H1 (cell line): Measurements from ENCODE around the gene NLRC5. TPM values are rescaled to one million over a fixed set of nuclear protein-coding genes. Genes with fewer than 3 reads are reported as not detected.

Experiments
- BCL11A ChIP-seq, 2 experiments: IDR thresholded peaks; one replicate each; pipeline ENCODE4 v1.6.1; 2011; ENCODE audit warnings: low read depth in 2 of 2, low read length in 2 of 2, mild to moderate bottlenecking in 2 of 2
- CREB1 ChIP-seq: IDR thresholded peaks from 2 replicates; pipeline ENCODE4 v1.6.1; 2012; ENCODE audit warnings: inconsistent platforms
- GTF2F1 ChIP-seq: IDR thresholded peaks from 2 replicates; pipeline ENCODE4 v1.6.1; 2012; ENCODE audit warnings: low read depth, low read length, improper control_type of control experiment, borderline replicate concordance
- JUND ChIP-seq: IDR thresholded peaks from 2 replicates; pipeline ENCODE4 v1.6.1; 2011; ENCODE audit warnings: mild to moderate bottlenecking, improper control_type of control experiment, low read length
- PHF8 ChIP-seq: fragments of 200-600 bp; sonication (generic); conservative IDR thresholded peaks from 2 replicates; pipeline ENCODE4 v1.7.1; 2012; ENCODE audit warnings: low read depth, mild to moderate bottlenecking, inconsistent platforms, low read length, moderate library complexity
- POLR2AphosphoS5 ChIP-seq: IDR thresholded peaks from 2 replicates; pipeline ENCODE4 v1.6.1; 2011; ENCODE audit warnings: low read depth, low read length
- RXRA ChIP-seq: IDR thresholded peaks from 2 replicates; pipeline ENCODE4 v1.6.1; 2011; ENCODE audit warnings: low read depth, mild to moderate bottlenecking, low read length, moderate library complexity; ENCODE audit not compliant: insufficient read depth
- SAP30 ChIP-seq: fragments of 300-600 bp; sonication (generic); IDR thresholded peaks from 2 replicates; pipeline ENCODE4 v1.7.1; 2012; ENCODE audit warnings: low read length, moderate library complexity, mild to moderate bottlenecking, inconsistent platforms; ENCODE audit not compliant: insufficient read depth, insufficient replicate concordance
- SIRT6 ChIP-seq: IDR thresholded peaks from one replicate; pipeline ENCODE4 v1.7.1; 2012; ENCODE audit warnings: low read length, inconsistent platforms
- SP2 ChIP-seq: IDR thresholded peaks from 2 replicates; pipeline ENCODE4 v1.6.1; 2012; ENCODE audit warnings: mild to moderate bottlenecking, low read length, inconsistent platforms
- SP4 ChIP-seq: IDR thresholded peaks from 2 replicates; pipeline ENCODE4 v1.6.1; 2012; ENCODE audit warnings: low read length, inconsistent platforms
- polyA plus RNA-seq, 7 experiments: library from polyadenylated mRNA; depleted of rRNA in 3 of 7; stranded (reverse) in 5 of 7; unstranded in 2 of 7; fragments of >200 nt in 5 of 7; fragments of 200-250 nt in 2 of 7; gene quantifications; 1 replicate in 5 of 7; 2 replicates in 1 of 7; 4 replicates in 1 of 7; pipeline versions ENCODE4 v1.2.1 to v1.2.3, GENCODE V29; 2011 to 2013; ENCODE audit warnings: missing spikeins in 2 of 7, mixed read lengths in 2 of 7
- total RNA-seq: library from RNA; stranded (reverse); fragmentation: NEBNext Ultra II Directional; extraction: Animal tissue kit (Norgen Biotek cat#: 25700); gene quantifications from 2 replicates; pipeline ENCODE4 v1.2.1, GENCODE V29; 2021
- TF ChIP-seq, protein P1 (sequence below): fragments of 300-600 bp; sonication (generic); IDR thresholded peaks from 2 replicates; pipeline ENCODE4 v1.7.1; 2012; ENCODE audit warnings: low read length, moderate library complexity, mild to moderate bottlenecking, inconsistent platforms; ENCODE audit not compliant: insufficient replicate concordance
- TF ChIP-seq, protein P2 (sequence below): IDR thresholded peaks from 2 replicates; pipeline ENCODE4 v1.6.1; 2012; ENCODE audit warnings: inconsistent platforms

The NLRC5 gene
- total and polyA plus RNA-seq, 2 of the 8 experiments (the other 6 are each of a cell fraction or from before 2014, with no cell fraction given) = 2.2 to 3.2 TPM

DNA sequence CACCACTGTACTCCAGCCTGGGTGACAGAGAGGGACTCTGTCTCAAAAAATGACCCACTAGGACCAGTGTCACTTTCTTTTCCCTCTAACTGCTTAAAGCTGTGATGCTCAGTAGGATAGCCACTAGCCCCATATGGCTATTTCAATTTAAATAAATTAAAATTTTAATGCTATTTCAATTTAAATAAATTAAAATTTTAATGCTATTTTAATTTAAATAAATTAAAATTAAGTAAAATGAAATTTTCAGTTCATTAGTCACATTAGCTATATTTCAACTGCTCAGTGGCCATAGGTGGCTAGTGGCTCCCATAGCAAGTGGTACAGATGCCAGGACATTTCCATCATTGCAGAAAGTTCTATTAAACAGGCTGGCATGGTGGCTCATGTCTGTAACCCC, 43.0 kb downstream of the NLRC5 start (continued):
- TF ChIP-seq, protein P1, sequence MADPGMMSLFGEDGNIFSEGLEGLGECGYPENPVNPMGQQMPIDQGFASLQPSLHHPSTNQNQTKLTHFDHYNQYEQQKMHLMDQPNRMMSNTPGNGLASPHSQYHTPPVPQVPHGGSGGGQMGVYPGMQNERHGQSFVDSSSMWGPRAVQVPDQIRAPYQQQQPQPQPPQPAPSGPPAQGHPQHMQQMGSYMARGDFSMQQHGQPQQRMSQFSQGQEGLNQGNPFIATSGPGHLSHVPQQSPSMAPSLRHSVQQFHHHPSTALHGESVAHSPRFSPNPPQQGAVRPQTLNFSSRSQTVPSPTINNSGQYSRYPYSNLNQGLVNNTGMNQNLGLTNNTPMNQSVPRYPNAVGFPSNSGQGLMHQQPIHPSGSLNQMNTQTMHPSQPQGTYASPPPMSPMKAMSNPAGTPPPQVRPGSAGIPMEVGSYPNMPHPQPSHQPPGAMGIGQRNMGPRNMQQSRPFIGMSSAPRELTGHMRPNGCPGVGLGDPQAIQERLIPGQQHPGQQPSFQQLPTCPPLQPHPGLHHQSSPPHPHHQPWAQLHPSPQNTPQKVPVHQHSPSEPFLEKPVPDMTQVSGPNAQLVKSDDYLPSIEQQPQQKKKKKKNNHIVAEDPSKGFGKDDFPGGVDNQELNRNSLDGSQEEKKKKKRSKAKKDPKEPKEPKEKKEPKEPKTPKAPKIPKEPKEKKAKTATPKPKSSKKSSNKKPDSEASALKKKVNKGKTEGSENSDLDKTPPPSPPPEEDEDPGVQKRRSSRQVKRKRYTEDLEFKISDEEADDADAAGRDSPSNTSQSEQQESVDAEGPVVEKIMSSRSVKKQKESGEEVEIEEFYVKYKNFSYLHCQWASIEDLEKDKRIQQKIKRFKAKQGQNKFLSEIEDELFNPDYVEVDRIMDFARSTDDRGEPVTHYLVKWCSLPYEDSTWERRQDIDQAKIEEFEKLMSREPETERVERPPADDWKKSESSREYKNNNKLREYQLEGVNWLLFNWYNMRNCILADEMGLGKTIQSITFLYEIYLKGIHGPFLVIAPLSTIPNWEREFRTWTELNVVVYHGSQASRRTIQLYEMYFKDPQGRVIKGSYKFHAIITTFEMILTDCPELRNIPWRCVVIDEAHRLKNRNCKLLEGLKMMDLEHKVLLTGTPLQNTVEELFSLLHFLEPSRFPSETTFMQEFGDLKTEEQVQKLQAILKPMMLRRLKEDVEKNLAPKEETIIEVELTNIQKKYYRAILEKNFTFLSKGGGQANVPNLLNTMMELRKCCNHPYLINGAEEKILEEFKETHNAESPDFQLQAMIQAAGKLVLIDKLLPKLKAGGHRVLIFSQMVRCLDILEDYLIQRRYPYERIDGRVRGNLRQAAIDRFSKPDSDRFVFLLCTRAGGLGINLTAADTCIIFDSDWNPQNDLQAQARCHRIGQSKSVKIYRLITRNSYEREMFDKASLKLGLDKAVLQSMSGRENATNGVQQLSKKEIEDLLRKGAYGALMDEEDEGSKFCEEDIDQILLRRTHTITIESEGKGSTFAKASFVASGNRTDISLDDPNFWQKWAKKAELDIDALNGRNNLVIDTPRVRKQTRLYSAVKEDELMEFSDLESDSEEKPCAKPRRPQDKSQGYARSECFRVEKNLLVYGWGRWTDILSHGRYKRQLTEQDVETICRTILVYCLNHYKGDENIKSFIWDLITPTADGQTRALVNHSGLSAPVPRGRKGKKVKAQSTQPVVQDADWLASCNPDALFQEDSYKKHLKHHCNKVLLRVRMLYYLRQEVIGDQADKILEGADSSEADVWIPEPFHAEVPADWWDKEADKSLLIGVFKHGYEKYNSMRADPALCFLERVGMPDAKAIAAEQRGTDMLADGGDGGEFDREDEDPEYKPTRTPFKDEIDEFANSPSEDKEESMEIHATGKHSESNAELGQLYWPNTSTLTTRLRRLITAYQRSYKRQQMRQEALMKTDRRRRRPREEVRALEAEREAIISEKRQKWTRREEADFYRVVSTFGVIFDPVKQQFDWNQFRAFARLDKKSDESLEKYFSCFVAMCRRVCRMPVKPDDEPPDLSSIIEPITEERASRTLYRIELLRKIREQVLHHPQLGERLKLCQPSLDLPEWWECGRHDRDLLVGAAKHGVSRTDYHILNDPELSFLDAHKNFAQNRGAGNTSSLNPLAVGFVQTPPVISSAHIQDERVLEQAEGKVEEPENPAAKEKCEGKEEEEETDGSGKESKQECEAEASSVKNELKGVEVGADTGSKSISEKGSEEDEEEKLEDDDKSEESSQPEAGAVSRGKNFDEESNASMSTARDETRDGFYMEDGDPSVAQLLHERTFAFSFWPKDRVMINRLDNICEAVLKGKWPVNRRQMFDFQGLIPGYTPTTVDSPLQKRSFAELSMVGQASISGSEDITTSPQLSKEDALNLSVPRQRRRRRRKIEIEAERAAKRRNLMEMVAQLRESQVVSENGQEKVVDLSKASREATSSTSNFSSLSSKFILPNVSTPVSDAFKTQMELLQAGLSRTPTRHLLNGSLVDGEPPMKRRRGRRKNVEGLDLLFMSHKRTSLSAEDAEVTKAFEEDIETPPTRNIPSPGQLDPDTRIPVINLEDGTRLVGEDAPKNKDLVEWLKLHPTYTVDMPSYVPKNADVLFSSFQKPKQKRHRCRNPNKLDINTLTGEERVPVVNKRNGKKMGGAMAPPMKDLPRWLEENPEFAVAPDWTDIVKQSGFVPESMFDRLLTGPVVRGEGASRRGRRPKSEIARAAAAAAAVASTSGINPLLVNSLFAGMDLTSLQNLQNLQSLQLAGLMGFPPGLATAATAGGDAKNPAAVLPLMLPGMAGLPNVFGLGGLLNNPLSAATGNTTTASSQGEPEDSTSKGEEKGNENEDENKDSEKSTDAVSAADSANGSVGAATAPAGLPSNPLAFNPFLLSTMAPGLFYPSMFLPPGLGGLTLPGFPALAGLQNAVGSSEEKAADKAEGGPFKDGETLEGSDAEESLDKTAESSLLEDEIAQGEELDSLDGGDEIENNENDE = no peak
- TF ChIP-seq GTF2F1 = no peak
- TF ChIP-seq BCL11A (IDR thresholded peaks at IDR 0.05; ENCODE audit: low read depth in 2 of 2, low read length in 2 of 2) = no peak
- TF ChIP-seq SP2 = no peak
- TF ChIP-seq SP4 = no peak
- TF ChIP-seq SAP30 = no peak
- TF ChIP-seq, protein P2, sequence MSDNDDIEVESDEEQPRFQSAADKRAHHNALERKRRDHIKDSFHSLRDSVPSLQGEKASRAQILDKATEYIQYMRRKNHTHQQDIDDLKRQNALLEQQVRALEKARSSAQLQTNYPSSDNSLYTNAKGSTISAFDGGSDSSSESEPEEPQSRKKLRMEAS = no peak
- no peak for TF ChIP-seq RXRA
- no peak for TF ChIP-seq POLR2AphosphoS5
- no peak for TF ChIP-seq PHF8
- no peak for TF ChIP-seq JUND
- no peak for TF ChIP-seq SIRT6
- no peak for TF ChIP-seq CREB1
